Activated T-helper 1 cell treated with anti-CD3 and anti-CD28 coated beads, Interleukin-12 subunit alpha, Interleukin-12 subunit beta, Interleukin-2, Interleukin-4 antibody, amounts not matched to agents 30 ng/mL and 10 ng/mL and 1 ng/mL, durations not matched to agents 14 hours and 24 hours and 36 hours (primary cell): ENCODE measurements around the gene CXXC1. TPM values are rescaled to one million over a fixed set of nuclear protein-coding genes. Genes with fewer than 3 reads are reported as not detected.

Source experiments
- DNase-seq: peaks from one replicate; pipeline ENCODE4 v3.0.0; 2021; ENCODE audit warnings: low spot score
- H3K27ac Mint-ChIP-seq: one replicate; pipeline ENCODE4 v1.8.0; 2021; ENCODE audit warnings: mild to moderate bottlenecking, mixed read lengths
- H3K27me3 Mint-ChIP-seq: one replicate; pipeline ENCODE4 v1.8.0; 2022; ENCODE audit warnings: mild to moderate bottlenecking, moderate library complexity, mixed read lengths; ENCODE audit not compliant: insufficient read depth
- H3K36me3 Mint-ChIP-seq: one replicate; pipeline ENCODE4 v1.8.0; 2021; ENCODE audit warnings: low read depth, mixed read lengths
- H3K4me1 Mint-ChIP-seq: one replicate; pipeline ENCODE4 v1.8.0; 2021; ENCODE audit warnings: low read depth, mixed read lengths
- H3K4me3 Mint-ChIP-seq: one replicate; pipeline ENCODE4 v1.8.0; 2021; ENCODE audit warnings: mild to moderate bottlenecking, moderate library complexity, mixed read lengths
- H3K9me3 Mint-ChIP-seq: one replicate; pipeline ENCODE4 v1.8.0; 2021; ENCODE audit warnings: mixed read lengths
- intact Hi-C: fragments of 100-400 bp; cut with micrococcal nuclease; formaldehyde crosslinking; loops from one replicate; pipeline ENCODE4 v1.15.1; 2024
- total RNA-seq: library from RNA; stranded (reverse); gene quantifications from 2 replicates; pipeline ENCODE4 v1.2.3, GENCODE V29; 2022

CXXC1 gene
- total RNA-seq, 1 donor from 2014 or later = 114 TPM

DNA sequence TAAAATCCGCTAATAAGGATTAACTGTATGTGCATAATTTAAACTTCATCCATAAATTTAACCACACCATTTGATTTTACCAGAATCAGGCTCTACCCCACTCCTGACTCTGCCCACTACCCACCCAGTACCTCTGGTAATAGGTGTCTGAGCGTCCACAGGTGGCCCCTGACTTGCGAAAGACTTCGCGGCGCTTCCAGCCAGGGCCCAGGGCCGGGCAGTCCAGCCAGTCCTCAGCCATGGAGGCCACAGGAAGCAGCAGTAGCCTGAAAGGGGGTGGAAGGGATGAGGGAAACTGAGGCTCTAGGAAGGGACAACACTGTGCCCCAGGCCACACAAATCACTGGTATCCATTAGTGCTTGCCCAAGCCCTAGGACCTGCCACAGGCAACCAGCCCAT, 7.7 kb downstream of the CXXC1 start:
- no peaks in the 10 kb centered on the region for H3K9me3 Mint-ChIP-seq
- intact Hi-C loops = loop anchor here (1.0 to 10.0 kb wide), 8 partner anchors 9 to 1335 kb away; partner anchors contain the start of genes ACAA2, ELAC1, ME2 and RPL17
- H3K4me3 Mint-ChIP-seq = peak overlapping the region; percentile 91
- H3K4me1 Mint-ChIP-seq = peaks cover 33% of the 10 kb centered on the region
- no peak for DNase-seq
- peak overlapping the region; percentile 87 for H3K27ac Mint-ChIP-seq
- H3K27me3 Mint-ChIP-seq = no peaks in the 10 kb centered on the region
- H3K36me3 Mint-ChIP-seq = peaks cover 62% of the 10 kb centered on the region

DNA sequence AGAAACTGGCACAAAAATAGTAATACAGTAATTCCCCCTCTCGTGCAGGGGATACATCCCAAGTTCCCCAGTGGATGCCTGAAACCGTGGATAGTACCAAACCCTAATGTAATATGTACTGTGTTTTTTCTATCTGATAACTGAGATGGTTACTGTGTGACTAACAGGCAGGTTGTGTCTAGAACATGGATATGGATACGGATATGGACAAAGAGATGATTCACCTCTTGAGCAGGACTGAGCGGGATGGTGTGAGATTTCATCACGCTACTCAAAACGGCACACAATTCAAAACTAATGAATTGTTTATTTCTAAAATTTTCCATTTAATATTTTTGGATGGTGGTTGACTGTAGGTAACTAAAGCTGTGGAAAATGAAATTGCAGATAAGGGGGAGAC, 9.6 kb downstream of the CXXC1 start:
- H3K27ac Mint-ChIP-seq = no peak overlapping the region
- H3K4me3 Mint-ChIP-seq = no peak overlapping the region
- intact Hi-C loops = no loop called here
- DNase-seq = no peak
- no peaks in the 10 kb centered on the region for H3K27me3 Mint-ChIP-seq
- H3K4me1 Mint-ChIP-seq = peaks cover 20% of the 10 kb centered on the region
- peaks cover 58% of the 10 kb centered on the region for H3K36me3 Mint-ChIP-seq
- no peaks in the 10 kb centered on the region for H3K9me3 Mint-ChIP-seq

DNA sequence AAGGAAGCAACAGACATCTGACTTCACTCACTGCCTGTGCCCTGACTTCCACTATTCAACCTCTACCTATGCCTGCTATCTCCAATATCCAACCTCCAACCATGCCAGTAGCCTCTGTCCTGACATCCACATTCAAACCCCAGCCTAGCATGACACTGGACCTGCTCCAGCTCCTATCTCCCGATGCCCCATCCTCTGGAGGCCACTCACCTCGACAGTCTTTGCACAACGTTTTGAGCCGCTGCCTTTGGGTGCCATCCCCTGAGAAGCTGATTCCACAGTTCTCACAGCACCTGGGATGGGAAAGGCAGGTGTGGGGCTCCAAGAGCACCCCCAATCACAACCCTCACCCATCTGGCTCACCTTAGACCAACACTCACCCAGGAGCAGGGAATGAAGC, 11.0 kb downstream of the CXXC1 start:
- H3K4me1 Mint-ChIP-seq = peaks cover 20% of the 10 kb centered on the region
- intact Hi-C loops = no loop called here
- H3K27me3 Mint-ChIP-seq = no peaks in the 10 kb centered on the region
- no peak for DNase-seq
- peaks cover 56% of the 10 kb centered on the region for H3K36me3 Mint-ChIP-seq
- H3K4me3 Mint-ChIP-seq = no peak overlapping the region
- no peak overlapping the region for H3K27ac Mint-ChIP-seq
- no peaks in the 10 kb centered on the region for H3K9me3 Mint-ChIP-seq

DNA sequence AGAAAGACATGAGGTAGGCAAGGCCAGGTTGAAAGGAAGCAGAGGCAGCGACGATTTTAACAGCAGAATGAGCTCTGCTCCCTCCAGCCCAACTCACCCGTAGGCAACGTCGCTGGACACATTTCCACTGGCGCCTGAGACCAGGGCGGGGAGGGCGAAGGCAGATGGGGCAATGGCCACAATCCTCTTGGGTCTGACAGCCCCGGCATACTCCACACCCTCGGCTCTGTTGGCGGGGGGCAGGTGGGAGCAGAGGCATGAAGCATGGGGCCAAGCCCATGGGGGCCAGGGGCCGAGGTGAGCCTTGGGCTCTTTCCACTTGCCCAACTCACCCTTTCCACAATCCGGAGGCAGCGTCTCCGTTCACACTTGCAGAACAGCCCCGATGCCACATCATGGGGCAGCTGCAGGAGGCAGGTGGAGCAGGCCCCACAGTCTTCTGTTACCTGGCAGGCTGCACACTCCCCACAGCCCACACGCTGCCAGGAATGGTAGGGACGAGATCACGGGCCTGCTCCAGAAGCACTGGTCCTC, 11.9 kb downstream of the CXXC1 start:
- Mint-ChIP-seq H3K36me3 (peaks cover 59% of the 10 kb centered on the region), H3K4me1 (peaks cover 18% of the 10 kb centered on the region), H3K9me3 (no peaks in the 10 kb centered on the region), H3K27me3 (no peaks in the 10 kb centered on the region), H3K4me3 (no peak overlapping the region), H3K27ac (no peak overlapping the region)
- DNase-seq = no peak
- intact Hi-C loops = no loop called here

DNA sequence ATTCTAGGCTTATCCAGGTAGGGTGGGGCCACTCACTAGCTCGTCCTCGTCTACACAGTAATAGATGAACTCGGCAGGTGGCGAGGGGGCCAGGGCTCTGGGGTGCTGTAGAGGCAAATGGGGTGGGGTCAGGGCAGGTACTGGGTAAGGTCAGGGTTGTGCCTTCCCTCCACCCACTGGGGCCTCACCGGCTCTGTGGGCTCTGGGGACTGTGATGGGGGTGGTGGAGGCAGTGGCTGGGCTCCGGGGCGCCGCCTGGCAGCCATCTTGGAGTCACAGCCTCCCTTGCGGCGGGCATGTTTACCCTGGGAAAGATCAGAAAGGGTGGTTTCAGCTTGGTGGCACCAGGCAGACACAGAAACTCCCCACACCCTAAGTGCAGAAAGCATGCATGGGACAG, 12.6 kb downstream of the CXXC1 start:
- intact Hi-C loops = no loop called here
- no peak overlapping the region for H3K4me3 Mint-ChIP-seq
- DNase-seq = no peak
- H3K36me3 Mint-ChIP-seq = peaks cover 58% of the 10 kb centered on the region
- no peaks in the 10 kb centered on the region for H3K27me3 Mint-ChIP-seq
- peaks cover 11% of the 10 kb centered on the region for H3K4me1 Mint-ChIP-seq
- H3K27ac Mint-ChIP-seq = no peak overlapping the region
- H3K9me3 Mint-ChIP-seq = no peaks in the 10 kb centered on the region

DNA sequence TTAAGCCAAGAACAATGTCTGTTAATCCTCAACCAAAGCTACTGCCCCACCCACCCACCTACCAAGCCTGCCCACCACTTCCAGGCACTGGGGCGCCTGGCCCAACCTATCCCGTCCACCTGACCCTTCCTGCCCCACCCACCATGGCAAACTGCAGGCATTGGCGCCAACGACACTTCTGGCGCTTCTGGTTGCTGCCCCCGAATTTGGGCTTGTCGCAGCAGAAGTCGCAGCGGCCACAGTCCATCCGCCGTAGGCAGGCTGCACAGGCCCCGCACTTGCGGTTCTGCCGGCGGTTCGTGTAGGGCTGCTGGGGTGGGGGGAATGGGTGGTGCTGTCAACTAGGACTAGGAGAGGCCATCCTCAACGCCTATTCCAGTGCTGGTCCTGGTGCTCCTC, 13.4 kb downstream of the CXXC1 start:
- no peaks in the 10 kb centered on the region for H3K9me3 Mint-ChIP-seq
- peaks cover 61% of the 10 kb centered on the region for H3K36me3 Mint-ChIP-seq
- H3K27ac Mint-ChIP-seq = no peak overlapping the region
- no peaks in the 10 kb centered on the region for H3K27me3 Mint-ChIP-seq
- intact Hi-C loops = no loop called here
- no peak for DNase-seq
- peaks cover 10% of the 10 kb centered on the region for H3K4me1 Mint-ChIP-seq
- H3K4me3 Mint-ChIP-seq = no peak overlapping the region

DNA sequence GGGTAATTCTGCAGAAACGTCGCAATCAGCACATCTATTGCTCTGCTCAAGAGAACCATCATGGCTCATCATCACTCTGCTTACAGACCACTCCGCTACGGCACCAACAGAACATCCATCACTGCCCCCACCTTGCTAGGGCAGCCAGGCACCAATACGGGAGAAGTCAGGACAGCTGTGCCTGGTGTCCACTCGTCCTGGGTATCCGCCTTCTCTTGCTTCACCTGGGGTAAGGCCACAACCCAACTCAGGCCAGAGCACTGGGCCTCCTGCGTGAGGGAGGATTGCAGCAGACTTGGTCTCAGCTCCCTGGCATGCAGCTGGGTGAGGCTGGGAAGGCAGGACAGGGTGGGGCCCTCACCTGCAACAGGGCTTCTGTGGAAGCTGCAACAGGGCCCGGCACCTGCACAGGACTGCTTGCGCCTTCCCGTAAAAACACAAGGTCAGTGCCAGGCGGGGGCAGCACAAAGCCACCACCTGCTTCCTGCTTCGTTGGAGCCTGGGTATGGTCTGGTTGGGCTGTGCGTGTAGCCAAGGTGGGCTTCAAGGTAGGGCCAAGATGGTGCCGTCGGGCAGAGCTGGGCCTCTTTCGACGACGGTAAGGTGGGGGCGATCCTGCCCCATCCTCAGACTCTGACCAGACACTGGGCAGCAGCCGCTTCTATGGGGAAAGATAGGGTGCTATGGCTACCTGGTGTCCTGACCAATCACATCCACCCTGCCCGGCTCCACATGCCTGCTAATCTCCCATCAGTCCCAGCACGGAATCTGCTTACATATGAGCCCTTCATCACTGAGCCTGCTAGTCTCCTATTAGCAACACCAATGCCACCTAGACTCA, 14.1 kb downstream of the CXXC1 start:
- H3K4me1 Mint-ChIP-seq = peaks cover 6% of the 10 kb centered on the region
- H3K27ac Mint-ChIP-seq = no peak overlapping the region
- peaks cover 62% of the 10 kb centered on the region for H3K36me3 Mint-ChIP-seq
- intact Hi-C loops = no loop called here
- no peak for DNase-seq
- H3K4me3 Mint-ChIP-seq = no peak overlapping the region
- no peaks in the 10 kb centered on the region for H3K27me3 Mint-ChIP-seq
- H3K9me3 Mint-ChIP-seq = no peaks in the 10 kb centered on the region

DNA sequence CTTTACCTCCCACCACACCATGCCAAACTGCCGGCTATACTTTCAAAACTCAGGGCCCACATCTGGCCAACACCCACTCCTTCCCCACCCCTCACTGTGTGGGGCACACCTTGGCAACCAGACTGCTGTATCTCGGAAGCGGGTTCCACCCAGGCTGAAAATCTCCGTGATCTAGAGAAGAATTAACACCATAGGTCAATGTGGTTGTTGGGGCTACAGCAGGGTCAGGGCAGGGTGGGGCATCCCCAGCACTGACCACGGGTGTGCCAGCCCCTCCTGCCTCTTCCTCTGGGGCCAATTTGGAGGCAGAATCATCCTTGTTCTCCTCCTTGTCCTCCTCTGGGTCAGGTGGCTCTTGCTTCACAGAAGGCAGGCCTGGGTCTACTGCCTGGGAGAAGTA, 14.9 kb downstream of the CXXC1 start:
- H3K27me3 Mint-ChIP-seq = no peaks in the 10 kb centered on the region
- no peak overlapping the region for H3K27ac Mint-ChIP-seq
- peaks cover 60% of the 10 kb centered on the region for H3K36me3 Mint-ChIP-seq
- no peak overlapping the region for H3K4me3 Mint-ChIP-seq
- H3K4me1 Mint-ChIP-seq = peaks cover 11% of the 10 kb centered on the region
- no peak for DNase-seq
- no peaks in the 10 kb centered on the region for H3K9me3 Mint-ChIP-seq
- intact Hi-C loops = no loop called here

DNA sequence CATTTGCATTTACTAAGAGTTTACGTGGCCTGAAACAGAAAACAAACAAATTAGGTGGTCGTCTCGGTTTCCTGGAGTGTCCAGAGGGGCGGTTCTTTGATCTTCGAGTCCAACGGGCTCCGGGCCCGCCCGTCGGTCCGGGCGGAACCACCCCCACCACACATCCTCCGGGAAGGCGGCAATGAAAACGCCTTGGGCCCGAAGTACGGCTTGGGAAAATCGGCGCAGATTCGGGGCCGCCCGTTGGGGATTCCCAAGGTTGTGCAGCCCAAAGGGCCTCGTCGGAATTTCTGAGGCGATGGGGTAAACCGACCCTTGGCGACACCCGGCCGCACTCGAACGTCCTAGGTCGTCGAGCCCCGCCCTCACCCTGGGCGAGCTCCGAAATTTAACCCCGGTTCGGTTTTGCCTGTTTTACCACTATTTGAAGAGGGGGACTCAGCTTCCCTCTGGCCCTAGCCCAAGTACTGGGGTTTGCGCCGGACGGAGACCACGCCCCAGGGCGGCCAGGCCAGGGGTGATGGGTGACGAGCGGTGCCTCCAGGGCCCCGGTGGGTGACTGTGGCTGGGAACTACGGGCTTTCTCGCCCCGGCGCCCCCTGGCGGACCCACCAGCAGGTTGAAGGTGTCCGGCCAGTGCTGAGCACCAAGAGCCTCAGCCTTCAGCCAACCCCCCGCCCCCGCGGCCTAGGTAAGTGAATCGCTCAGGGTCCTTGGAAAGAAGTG, 19.3 kb downstream of the CXXC1 start:
- Mint-ChIP-seq H3K27me3 (peaks cover 3% of the 10 kb centered on the region), H3K36me3 (peaks cover 31% of the 10 kb centered on the region), H3K4me1 (peaks cover 30% of the 10 kb centered on the region), H3K27ac (no peak overlapping the region), H3K9me3 (no peaks in the 10 kb centered on the region), H3K4me3 (peak overlapping the region; percentile 48)
- intact Hi-C loops = loop anchor here (1.0 to 5.0 kb wide), 5 partner anchors 50 to 776 kb away; partner anchors contain the start of genes ACAA2 and RPL17
- DNase-seq = peak; percentile 72

DNA sequence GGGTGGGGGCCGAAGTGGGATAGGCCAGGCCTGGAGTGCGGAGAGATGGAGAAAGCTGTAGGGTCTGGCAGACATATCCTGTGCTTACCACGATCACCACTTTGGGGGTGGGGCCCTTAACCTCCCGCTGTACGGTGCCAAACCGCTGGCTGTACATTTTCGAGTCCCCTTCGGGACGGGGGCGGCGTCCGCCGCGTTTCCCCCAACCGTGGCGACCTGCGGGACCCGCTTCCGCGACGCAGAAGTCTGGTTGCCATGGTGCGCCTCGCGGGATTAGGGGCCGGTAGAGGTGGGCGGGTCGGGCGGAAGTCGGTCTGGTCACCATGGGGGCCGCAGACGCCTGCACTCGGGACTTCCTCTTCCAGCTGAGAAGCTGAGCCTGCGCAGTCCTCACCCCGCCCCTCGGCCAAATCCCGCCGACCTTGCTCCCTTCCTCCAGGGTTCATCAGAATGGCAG, 21.2 kb downstream of the CXXC1 start, which contains the start of gene CFAP53:
CFAP53 (minus strand) TSS at position 248 of the 457 bp plus-strand sequence; CDS start at position 157, 91 bp downstream.
- Mint-ChIP-seq H3K4me3 (peak within 1 kb of the TSS; percentile 86), H3K27me3 (peaks cover 3% of the 10 kb centered on the region), H3K4me1 (peaks cover 30% of the 10 kb centered on the region), H3K27ac (peak within 1 kb of the TSS; percentile 70), H3K9me3 (no peaks in the 10 kb centered on the region), H3K36me3 (peaks cover 21% of the 10 kb centered on the region)
- peak; percentile 77 for DNase-seq
- intact Hi-C loops = loop anchor here (1.0 to 5.0 kb wide), 7 partner anchors 15 to 774 kb away; partner anchors contain the start of genes ACAA2, CXXC1, MBD1 and RPL17

DNA sequence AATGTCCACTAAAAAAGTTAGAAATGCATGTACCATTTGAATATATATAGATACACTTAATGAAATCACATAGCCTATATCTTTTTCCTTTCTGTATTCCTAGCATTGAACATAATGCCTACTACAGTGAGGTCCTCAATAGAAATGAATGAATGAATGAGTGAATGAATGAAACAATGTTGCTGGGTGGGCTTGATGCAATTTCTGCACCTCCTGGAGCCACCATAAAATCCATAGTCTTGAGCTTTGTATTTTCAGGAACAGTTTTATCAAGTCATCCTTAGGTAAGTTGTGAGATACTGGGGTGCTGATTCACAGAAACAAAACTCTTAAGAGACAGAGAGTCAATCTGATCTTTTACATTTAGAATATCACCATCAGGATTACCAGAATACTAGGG, 24.5 kb downstream of the CXXC1 start:
- Mint-ChIP-seq H3K27me3 (peaks cover 5% of the 10 kb centered on the region), H3K4me3 (no peak overlapping the region)

DNA sequence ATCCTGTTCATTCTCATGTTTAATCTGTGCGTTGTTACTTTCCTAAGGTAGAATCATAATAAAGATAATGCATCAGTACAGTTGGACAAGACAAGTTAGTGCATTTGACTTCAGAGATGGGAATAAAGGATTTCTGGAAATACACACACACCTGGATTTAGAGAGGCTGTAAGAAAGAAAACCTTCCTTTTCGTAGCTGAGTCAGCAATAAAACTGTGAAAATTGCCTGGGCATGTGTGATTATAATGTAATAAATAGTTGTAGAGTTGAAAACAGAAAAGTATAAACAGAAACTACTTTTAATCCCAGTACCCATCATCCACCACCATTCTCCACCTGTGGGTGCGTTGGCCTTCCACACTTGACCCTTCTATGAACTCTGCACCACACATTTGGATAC, 36.6 kb downstream of the CXXC1 start:
- H3K4me1 Mint-ChIP-seq = no peaks in the 10 kb centered on the region
- intact Hi-C loops = no loop called here
- H3K4me3 Mint-ChIP-seq = no peak overlapping the region
- no peak overlapping the region for H3K27ac Mint-ChIP-seq
- H3K9me3 Mint-ChIP-seq = no peaks in the 10 kb centered on the region
- H3K27me3 Mint-ChIP-seq = no peaks in the 10 kb centered on the region
- no peak for DNase-seq
- no peaks in the 10 kb centered on the region for H3K36me3 Mint-ChIP-seq

More for the DNA sequence above, 24.5 kb downstream of the CXXC1 start:
- H3K27ac Mint-ChIP-seq = no peak overlapping the region
- intact Hi-C loops = no loop called here
- no peak for DNase-seq
- peaks cover 3% of the 10 kb centered on the region for H3K36me3 Mint-ChIP-seq
- H3K4me1 Mint-ChIP-seq = peaks cover 23% of the 10 kb centered on the region
- no peaks in the 10 kb centered on the region for H3K9me3 Mint-ChIP-seq

DNA sequence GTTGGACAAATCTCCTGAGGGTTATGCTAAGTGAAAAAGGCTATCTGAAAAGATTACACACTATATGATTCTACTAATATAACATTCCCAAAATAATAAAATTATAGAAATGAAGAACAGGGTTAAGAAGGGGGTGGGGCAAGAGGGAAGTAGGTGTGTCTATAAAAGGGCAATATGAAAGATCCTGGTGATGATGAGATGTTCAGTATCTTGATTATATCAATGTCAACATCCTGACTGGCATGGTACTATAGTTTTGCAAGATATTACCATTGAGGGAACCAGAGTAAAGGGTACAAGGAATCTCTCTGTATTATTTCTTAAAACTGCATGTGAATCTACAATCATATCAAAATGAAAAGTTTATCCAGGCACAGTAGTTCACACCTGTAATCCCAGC, 37.9 kb downstream of the CXXC1 start:
- Mint-ChIP-seq H3K4me3 (no peak overlapping the region), H3K4me1 (no peaks in the 10 kb centered on the region), H3K36me3 (no peaks in the 10 kb centered on the region), H3K27ac (no peak overlapping the region), H3K9me3 (no peaks in the 10 kb centered on the region), H3K27me3 (no peaks in the 10 kb centered on the region)
- intact Hi-C loops = no loop called here
- DNase-seq = no peak
